Measurements from ENCODE around the gene RBM33.

RBM33 gene

GRCh38 chr7:155778349-155778748 is 133.9 kb downstream of the RBM33 start:
- Histone ChIP-seq H3K36me3 (ENCODE audit: control insufficient read depth in 1 of 2, insufficient read depth in 2 of 2, low read length in 2 of 2) (peaks cover 47 to 74% of the 10 kb centered on the region in 2 donors), H3K4me3 (ENCODE audit: low read depth in 1 of 2, low read length in 2 of 2) (no peak overlapping the region), H3K4me1 (ENCODE audit: control insufficient read depth in 1 of 2, insufficient read depth in 2 of 2, low read length in 2 of 2) (no peaks in the 10 kb centered on the region), H3K9me3 (ENCODE audit: control insufficient read depth in 1 of 2, low read length in 2 of 2) (no peaks in the 10 kb centered on the region), H3K27me3 (ENCODE audit: low read depth, low read length) (no peaks in the 10 kb centered on the region), H3K27ac (ENCODE audit: low read length) (no peak overlapping the region)

GRCh38 chr7:155780884-155781283 is 136.4 kb downstream of the RBM33 start:
- no peak overlapping the region for H3K27ac ChIP-seq (ENCODE audit: low read length)
- no peaks in the 10 kb centered on the region for H3K27me3 ChIP-seq (ENCODE audit: low read depth, low read length)
- peaks cover 30 to 66% of the 10 kb centered on the region in 2 donors for H3K36me3 ChIP-seq (ENCODE audit: control insufficient read depth in 1 of 2, insufficient read depth in 2 of 2, low read length in 2 of 2)
- no peaks in the 10 kb centered on the region for H3K4me1 ChIP-seq (ENCODE audit: control insufficient read depth in 1 of 2, insufficient read depth in 2 of 2, low read length in 2 of 2)
- no peaks in the 10 kb centered on the region for H3K9me3 ChIP-seq (ENCODE audit: control insufficient read depth in 1 of 2, low read length in 2 of 2)
- no peak overlapping the region for H3K4me3 ChIP-seq (ENCODE audit: low read depth in 1 of 2, low read length in 2 of 2)

- H3K4me3 ChIP-seq (ENCODE audit: low read depth in 1 of 2, low read length in 2 of 2), result no peak overlapping the region
- no peaks in the 10 kb centered on the region for H3K27me3 ChIP-seq (ENCODE audit: low read depth, low read length)
- no peak overlapping the region for H3K27ac ChIP-seq (ENCODE audit: low read length)
- H3K36me3 ChIP-seq (ENCODE audit: control insufficient read depth in 1 of 2, insufficient read depth in 2 of 2, low read length in 2 of 2), result peaks cover 25 to 60% of the 10 kb centered on the region in 2 donors
- H3K4me1 ChIP-seq (ENCODE audit: control insufficient read depth in 1 of 2, insufficient read depth in 2 of 2, low read length in 2 of 2), result no peaks in the 10 kb centered on the region
- H3K9me3 ChIP-seq (ENCODE audit: control insufficient read depth in 1 of 2, low read length in 2 of 2), result no peaks in the 10 kb centered on the region
Measured at GRCh38 chr7:155781433-155781832, 137.0 kb downstream of the RBM33 start.

- no peaks in the 10 kb centered on the region for H3K9me3 ChIP-seq (ENCODE audit: control insufficient read depth in 1 of 2, low read length in 2 of 2)
- H3K4me3 ChIP-seq (ENCODE audit: low read depth in 1 of 2, low read length in 2 of 2), result no peak overlapping the region
- H3K27ac ChIP-seq (ENCODE audit: low read length), result no peak overlapping the region
- H3K36me3 ChIP-seq (ENCODE audit: control insufficient read depth in 1 of 2, insufficient read depth in 2 of 2, low read length in 2 of 2), result peaks cover 16 to 50% of the 10 kb centered on the region in 2 donors
- peaks cover 0 to 7% of the 10 kb centered on the region in 2 donors for H3K4me1 ChIP-seq (ENCODE audit: control insufficient read depth in 1 of 2, insufficient read depth in 2 of 2, low read length in 2 of 2)
- no peaks in the 10 kb centered on the region for H3K27me3 ChIP-seq (ENCODE audit: low read depth, low read length)
Measured at GRCh38 chr7:155782466-155782865, 138.0 kb downstream of the RBM33 start.

GRCh38 chr7:155785536-155785935 is 141.1 kb downstream of the RBM33 start:
- Histone ChIP-seq H3K4me3 (ENCODE audit: low read depth in 1 of 2, low read length in 2 of 2) (no peak overlapping the region), H3K27me3 (ENCODE audit: low read depth, low read length) (no peaks in the 10 kb centered on the region), H3K4me1 (ENCODE audit: control insufficient read depth in 1 of 2, insufficient read depth in 2 of 2, low read length in 2 of 2) (peaks cover 0 to 10% of the 10 kb centered on the region in 2 donors), H3K36me3 (ENCODE audit: control insufficient read depth in 1 of 2, insufficient read depth in 2 of 2, low read length in 2 of 2) (peaks cover 11 to 33% of the 10 kb centered on the region in 2 donors), H3K9me3 (ENCODE audit: control insufficient read depth in 1 of 2, low read length in 2 of 2) (no peaks in the 10 kb centered on the region), H3K27ac (ENCODE audit: low read length) (no peak overlapping the region)

- H3K4me3 ChIP-seq (ENCODE audit: low read depth in 1 of 2, low read length in 2 of 2), result no peak overlapping the region
Measured at GRCh38 chr7:155786491-155786890, 142.0 kb downstream of the RBM33 start.

GRCh38 chr7:155787171-155787851 is 142.8 kb downstream of the RBM33 start:
- Histone ChIP-seq H3K27me3 (ENCODE audit: low read depth, low read length) (no peaks in the 10 kb centered on the region), H3K27ac (ENCODE audit: low read length) (no peak overlapping the region), H3K36me3 (ENCODE audit: control insufficient read depth in 1 of 2, insufficient read depth in 2 of 2, low read length in 2 of 2) (peaks cover 5 to 15% of the 10 kb centered on the region in 2 donors), H3K4me1 (ENCODE audit: control insufficient read depth in 1 of 2, insufficient read depth in 2 of 2, low read length in 2 of 2) (peaks cover 0 to 10% of the 10 kb centered on the region in 2 donors), H3K9me3 (ENCODE audit: control insufficient read depth in 1 of 2, low read length in 2 of 2) (no peaks in the 10 kb centered on the region), H3K4me3 (ENCODE audit: low read depth in 1 of 2, low read length in 2 of 2) (peak overlapping the region; percentile 26 to 60)

More at GRCh38 chr7:155786491-155786890, 142.0 kb downstream of the RBM33 start:
- Histone ChIP-seq H3K27me3 (ENCODE audit: low read depth, low read length) (no peaks in the 10 kb centered on the region), H3K36me3 (ENCODE audit: control insufficient read depth in 1 of 2, insufficient read depth in 2 of 2, low read length in 2 of 2) (peaks cover 6 to 23% of the 10 kb centered on the region in 2 donors), H3K9me3 (ENCODE audit: control insufficient read depth in 1 of 2, low read length in 2 of 2) (no peaks in the 10 kb centered on the region), H3K27ac (ENCODE audit: low read length) (no peak overlapping the region), H3K4me1 (ENCODE audit: control insufficient read depth in 1 of 2, insufficient read depth in 2 of 2, low read length in 2 of 2) (peaks cover 0 to 10% of the 10 kb centered on the region in 2 donors)

GRCh38 chr7:155788616-155789000 is 144.1 kb downstream of the RBM33 start:
- no peak overlapping the region for H3K4me3 ChIP-seq (ENCODE audit: low read depth in 1 of 2, low read length in 2 of 2)
- no peaks in the 10 kb centered on the region for H3K9me3 ChIP-seq (ENCODE audit: control insufficient read depth in 1 of 2, low read length in 2 of 2)
- peaks cover 0 to 10% of the 10 kb centered on the region in 2 donors for H3K4me1 ChIP-seq (ENCODE audit: control insufficient read depth in 1 of 2, insufficient read depth in 2 of 2, low read length in 2 of 2)
- no peak overlapping the region for H3K27ac ChIP-seq (ENCODE audit: low read length)
- H3K36me3 ChIP-seq (ENCODE audit: control insufficient read depth in 1 of 2, insufficient read depth in 2 of 2, low read length in 2 of 2), result peaks cover 0 to 7% of the 10 kb centered on the region in 2 donors
- H3K27me3 ChIP-seq (ENCODE audit: low read depth, low read length), result no peaks in the 10 kb centered on the region

GRCh38 chr7:155789001-155789725 is 144.7 kb downstream of the RBM33 start:
- no peaks in the 10 kb centered on the region for H3K9me3 ChIP-seq (ENCODE audit: control insufficient read depth in 1 of 2, low read length in 2 of 2)
- H3K27me3 ChIP-seq (ENCODE audit: low read depth, low read length), result no peaks in the 10 kb centered on the region
- H3K36me3 ChIP-seq (ENCODE audit: control insufficient read depth in 1 of 2, insufficient read depth in 2 of 2, low read length in 2 of 2), result peaks cover 0 to 5% of the 10 kb centered on the region in 2 donors
- no peak overlapping the region for H3K4me3 ChIP-seq (ENCODE audit: low read depth in 1 of 2, low read length in 2 of 2)
- H3K4me1 ChIP-seq (ENCODE audit: control insufficient read depth in 1 of 2, insufficient read depth in 2 of 2, low read length in 2 of 2), result peaks cover 0 to 10% of the 10 kb centered on the region in 2 donors
- H3K27ac ChIP-seq (ENCODE audit: low read length), result no peak overlapping the region

- Histone ChIP-seq H3K4me1 (ENCODE audit: control insufficient read depth in 1 of 2, insufficient read depth in 2 of 2, low read length in 2 of 2) (peaks cover 0 to 10% of the 10 kb centered on the region in 2 donors), H3K36me3 (ENCODE audit: control insufficient read depth in 1 of 2, insufficient read depth in 2 of 2, low read length in 2 of 2) (no peaks in the 10 kb centered on the region), H3K9me3 (ENCODE audit: control insufficient read depth in 1 of 2, low read length in 2 of 2) (no peaks in the 10 kb centered on the region), H3K27ac (ENCODE audit: low read length) (no peak overlapping the region), H3K27me3 (ENCODE audit: low read depth, low read length) (peaks cover 3% of the 10 kb centered on the region), H3K4me3 (ENCODE audit: low read depth in 1 of 2, low read length in 2 of 2) (no peak overlapping the region)
Measured at GRCh38 chr7:155790666-155791065, 146.2 kb downstream of the RBM33 start.

- H3K9me3 ChIP-seq (ENCODE audit: control insufficient read depth in 1 of 2, low read length in 2 of 2), result no peaks in the 10 kb centered on the region
- no peak overlapping the region for H3K4me3 ChIP-seq (ENCODE audit: low read depth in 1 of 2, low read length in 2 of 2)
- H3K4me1 ChIP-seq (ENCODE audit: control insufficient read depth in 1 of 2, insufficient read depth in 2 of 2, low read length in 2 of 2), result peaks cover 0 to 10% of the 10 kb centered on the region in 2 donors
- no peak overlapping the region for H3K27ac ChIP-seq (ENCODE audit: low read length)
- peaks cover 9% of the 10 kb centered on the region for H3K27me3 ChIP-seq (ENCODE audit: low read depth, low read length)
- no peaks in the 10 kb centered on the region for H3K36me3 ChIP-seq (ENCODE audit: control insufficient read depth in 1 of 2, insufficient read depth in 2 of 2, low read length in 2 of 2)
Measured at GRCh38 chr7:155791214-155791737, 146.8 kb downstream of the RBM33 start.
